KOPT-K1 (cell line): Measurements from ENCODE around the gene TIGAR.

Source experiments
- H3K27ac ChIP-seq: fragments of 200-600 bp; sonication (generic); 2 replicates; pipeline ENCODE4 v1.5.1; 2016; ENCODE audit warnings: antibody characterized with exemption, mild to moderate bottlenecking, low read depth, low read length; ENCODE audit not compliant: poor library complexity, severe bottlenecking
- H3K36me3 ChIP-seq: fragments of 200-600 bp; sonication (generic); 2 replicates; pipeline ENCODE4 v1.5.1; 2017; ENCODE audit warnings: antibody characterized with exemption, mild to moderate bottlenecking, low read length, moderate library complexity; ENCODE audit not compliant: insufficient read depth
- H3K9me3 ChIP-seq: fragments of 200-600 bp; sonication (generic); 2 replicates; pipeline ENCODE4 v1.5.1; 2017; ENCODE audit warnings: antibody characterized with exemption, low read length, mild to moderate bottlenecking; ENCODE audit not compliant: insufficient read depth, poor library complexity, severe bottlenecking

TIGAR gene

GRCh38 chr12:4289998-4290790 lies 30.8 kb upstream of the TIGAR start:
- H3K36me3 ChIP-seq, result no peaks in the 10 kb centered on the region
- no peak overlapping the region for H3K27ac ChIP-seq
- no peaks in the 10 kb centered on the region for H3K9me3 ChIP-seq

GRCh38 chr12:4292341-4293073 lies 28.5 kb upstream of the TIGAR start:
- Histone ChIP-seq H3K9me3 (no peaks in the 10 kb centered on the region), H3K36me3 (no peaks in the 10 kb centered on the region), H3K27ac (no peak overlapping the region)

- no peaks in the 10 kb centered on the region for H3K36me3 ChIP-seq
- no peaks in the 10 kb centered on the region for H3K9me3 ChIP-seq
- no peak overlapping the region for H3K27ac ChIP-seq
Observed at GRCh38 chr12:4293299-4293965, 27.6 kb upstream of the TIGAR start.

- Histone ChIP-seq H3K27ac (no peak overlapping the region), H3K36me3 (no peaks in the 10 kb centered on the region), H3K9me3 (no peaks in the 10 kb centered on the region)
Observed at GRCh38 chr12:4293966-4294505, 27.0 kb upstream of the TIGAR start.

- H3K9me3 ChIP-seq, result no peaks in the 10 kb centered on the region
- no peaks in the 10 kb centered on the region for H3K36me3 ChIP-seq
- no peak overlapping the region for H3K27ac ChIP-seq
Observed at GRCh38 chr12:4296751-4297150, 24.3 kb upstream of the TIGAR start.

GRCh38 chr12:4297617-4298016 lies 23.4 kb upstream of the TIGAR start:
- Histone ChIP-seq H3K27ac (no peak overlapping the region), H3K36me3 (no peaks in the 10 kb centered on the region), H3K9me3 (no peaks in the 10 kb centered on the region)

- Histone ChIP-seq H3K27ac (no peak overlapping the region), H3K36me3 (no peaks in the 10 kb centered on the region), H3K9me3 (no peaks in the 10 kb centered on the region)
Observed at GRCh38 chr12:4300883-4301282, 20.1 kb upstream of the TIGAR start.

GRCh38 chr12:4301932-4302501 lies 19.0 kb upstream of the TIGAR start:
- Histone ChIP-seq H3K27ac (no peak overlapping the region), H3K36me3 (no peaks in the 10 kb centered on the region), H3K9me3 (no peaks in the 10 kb centered on the region)

GRCh38 chr12:4302881-4303280 lies 18.1 kb upstream of the TIGAR start:
- Histone ChIP-seq H3K9me3 (no peaks in the 10 kb centered on the region), H3K27ac (no peak overlapping the region), H3K36me3 (no peaks in the 10 kb centered on the region)

GRCh38 chr12:4303750-4304149 lies 17.3 kb upstream of the TIGAR start:
- no peaks in the 10 kb centered on the region for H3K9me3 ChIP-seq
- H3K27ac ChIP-seq, result no peak overlapping the region
- no peaks in the 10 kb centered on the region for H3K36me3 ChIP-seq

GRCh38 chr12:4307593-4308333 lies 13.2 kb upstream of the TIGAR start:
- Histone ChIP-seq H3K9me3 (no peaks in the 10 kb centered on the region), H3K27ac (no peak overlapping the region), H3K36me3 (no peaks in the 10 kb centered on the region)

- Histone ChIP-seq H3K36me3 (no peaks in the 10 kb centered on the region), H3K9me3 (no peaks in the 10 kb centered on the region), H3K27ac (no peak overlapping the region)
Observed at GRCh38 chr12:4308334-4308950, 12.6 kb upstream of the TIGAR start.

GRCh38 chr12:4311776-4312175 lies 9.2 kb upstream of the TIGAR start:
- Histone ChIP-seq H3K27ac (no peak overlapping the region), H3K9me3 (no peaks in the 10 kb centered on the region), H3K36me3 (no peaks in the 10 kb centered on the region)

- Histone ChIP-seq H3K36me3 (no peaks in the 10 kb centered on the region), H3K27ac (no peak overlapping the region), H3K9me3 (no peaks in the 10 kb centered on the region)
Observed at GRCh38 chr12:4312251-4312650, 8.8 kb upstream of the TIGAR start.
